ENCODE data around the gene ALKBH5. TPM values are rescaled to one million over a fixed set of nuclear protein-coding genes. Genes with fewer than 3 reads are reported as not detected.

Gene ALKBH5
- total and polyA plus RNA-seq, 2 of the 8 experiments (the other 6 are each of a cell fraction or from before 2014, with no cell fraction given) = 63.7 to 86.4 TPM

DNA sequence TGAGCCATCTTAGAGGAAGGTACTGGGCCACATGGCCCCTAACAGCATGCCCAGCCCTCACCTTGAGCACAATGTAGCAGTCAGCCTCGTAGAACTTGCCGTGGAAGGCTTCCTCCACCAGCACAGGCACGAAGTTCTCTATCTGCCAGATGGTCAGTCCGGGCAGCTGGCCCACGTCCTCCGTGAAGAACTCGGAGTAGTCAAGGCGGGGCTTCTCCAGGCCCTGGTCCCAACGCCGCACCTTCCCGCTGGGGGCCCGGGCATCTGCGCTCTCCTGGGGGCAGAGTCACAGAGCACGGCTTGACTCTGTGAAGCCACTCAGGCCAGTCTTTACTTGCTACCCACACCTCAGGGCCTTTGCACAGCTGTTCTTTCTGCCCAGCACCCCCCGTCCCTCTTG is 67.6 kb downstream of the ALKBH5 start:
- Histone ChIP-seq H3K27me3 (replicated peaks in 1 of 4; ENCODE audit: control insufficient read depth in 3 of 4, extremely low read depth in 1 of 4, insufficient read depth in 3 of 4, low read length in 3 of 4) (no peaks in the 10 kb centered on the region), H2BK5ac (ENCODE audit: low read depth, low read length) (no peak overlapping the region), H3K4me3 (ENCODE audit: extremely low read depth in 1 of 4, insufficient read depth in 2 of 4, low read depth in 3 of 4, low read length in 4 of 4) (no peak overlapping the region), H2BK20ac (ENCODE audit: low read length) (no peak overlapping the region), H3K79me2 (ENCODE audit: control insufficient read depth in 1 of 2, insufficient read depth in 2 of 2, low read length in 2 of 2) (peaks cover 0 to 9% of the 10 kb centered on the region in 2 experiments; a peak in 1 of 4 replicates), H3K79me1 (ENCODE audit: low read depth, low read length) (peaks cover 3% of the 10 kb centered on the region; the same call in 1 of the 2 replicates), H3K4ac (replicated peaks; ENCODE audit: insufficient read length, low read depth, low read length) (no peak overlapping the region), H4K20me1 (replicated peaks in 1 of 2; ENCODE audit: control insufficient read depth in 1 of 2, insufficient read depth in 2 of 2, low read length in 2 of 2) (peaks cover 11 to 14% of the 10 kb centered on the region in 2 experiments), H3K23ac (ENCODE audit: insufficient read length) (no peak overlapping the region), H4K91ac (replicated peaks; ENCODE audit: insufficient read length, low read length) (no peak overlapping the region), H3K9ac (replicated peaks in 1 of 4; ENCODE audit: extremely low read depth in 1 of 4, low read depth in 3 of 4, low read length in 3 of 4) (no peak overlapping the region), H2BK15ac (ENCODE audit: low read length) (no peak overlapping the region), H3K4me1 (replicated peaks in 1 of 4; ENCODE audit: control insufficient read depth in 3 of 4, insufficient read depth in 4 of 4, low read length in 3 of 4) (peaks cover 0 to 16% (median 7%) of the 10 kb centered on the region in 4 experiments; a peak in 6 of 7 replicates), H3K23me2 (ENCODE audit: low read depth, low read length) (peaks cover 5% of the 10 kb centered on the region), H3K14ac (ENCODE audit: insufficient read length) (no peak overlapping the region), H4K5ac (ENCODE audit: insufficient read length, low read depth, low read length) (no peak overlapping the region), H2AK5ac (ENCODE audit: low read depth, low read length) (no peak overlapping the region), H2BK120ac (replicated peaks; ENCODE audit: low read depth, low read length) (no peak overlapping the region), H3K4me2 (ENCODE audit: insufficient read depth in 1 of 2, low read depth in 2 of 2, low read length in 2 of 2) (no peak overlapping the region; a peak in 1 of 4 replicates), H3K56ac (replicated peaks; ENCODE audit: insufficient read length, low read depth, low read length) (no peak overlapping the region), H3K36me3 (ENCODE audit: control insufficient read depth in 2 of 4, insufficient read depth in 4 of 4, low read length in 3 of 4) (peaks cover 38 to 68% (median 57%) of the 10 kb centered on the region in 4 experiments), H3K27ac (ENCODE audit: low read depth, low read length) (no peak overlapping the region), H3K18ac (ENCODE audit: extremely low read depth, low read length) (no peak overlapping the region), H3K9me3 (ENCODE audit: insufficient read depth in 2 of 2, low read depth in 1 of 2, low read length in 1 of 2) (no peaks in the 10 kb centered on the region), H2AFZ (ENCODE audit: low read length) (no peak overlapping the region), H2BK12ac (ENCODE audit: low read depth, low read length) (no peak overlapping the region), H4K8ac (ENCODE audit: extremely low read depth, insufficient read depth, low read length) (no peak overlapping the region)
- 95% methylated on average over 15 of the region's 15 CpGs; no CpG with 5 or more reads in 1 of the 2 experiments for WGBS, 2 experiments (ENCODE audit: extremely low coverage in 1 of 2, insufficient coverage in 1 of 2, insufficient read length in 1 of 2, insufficient replicate concordance in 2 of 2, low coverage in 1 of 2, low lambda C conversion rate in 2 of 2, missing lambda C conversion rate in 1 of 2)
- CTCF ChIA-PET (ENCODE audit: partially characterized antibody) = interaction anchor here (1.0 to 1.5 kb wide), 3 partner anchors 9 to 34 kb away, joined by 3 to 4 read pairs (median 3); no protein-coding TSS in a partner anchor
- POLR2A ChIA-PET (ENCODE audit: partially characterized antibody) = interaction anchor here (1.0 to 13.9 kb wide), 9 partner anchors 9 to 106 kb away, joined by 3 to 171 read pairs (median 4); partner anchors contain the start of genes FLII and MIEF2
- DNase-seq (ENCODE audit: low read depth in 1 of 2, low spot score in 2 of 2) (no peak), FAIRE-seq (no peak)
- TF ChIP-seq EP300 (IDR thresholded peaks at IDR 0.05; ENCODE audit: borderline replicate concordance in 1 of 2, low read depth in 2 of 2, low read length in 2 of 2) (no peak), JUND (IDR thresholded peaks at IDR 0.05; ENCODE audit: low read length) (no peak), GTF2F1 (IDR thresholded peaks at IDR 0.05; ENCODE audit: borderline replicate concordance, low read depth, low read length) (no peak), RXRA (IDR thresholded peaks at IDR 0.05; ENCODE audit: insufficient read depth, low read depth, low read length) (no peak), KDM5A (IDR thresholded peaks at IDR 0.05; ENCODE audit: low read length) (no peak), SIRT6 (IDR thresholded peaks at IDR 0.05; ENCODE audit: low read length) (no peak), TEAD4 (IDR thresholded peaks at IDR 0.05; ENCODE audit: low read depth, low read length) (no peak)
- TF ChIP-seq, protein P1, sequence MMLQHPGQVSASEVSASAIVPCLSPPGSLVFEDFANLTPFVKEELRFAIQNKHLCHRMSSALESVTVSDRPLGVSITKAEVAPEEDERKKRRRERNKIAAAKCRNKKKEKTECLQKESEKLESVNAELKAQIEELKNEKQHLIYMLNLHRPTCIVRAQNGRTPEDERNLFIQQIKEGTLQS (IDR thresholded peaks at IDR 0.05; ENCODE audit: insufficient read depth, low read depth, low read length) = no peak
